ENCODE measurements around the gene LRP6. TPM values are rescaled to one million over a fixed set of nuclear protein-coding genes. Genes with fewer than 3 reads are reported as not detected.

LRP6 gene
- polyA plus RNA-seq, 3 donors: 62.2 to 65.4 (median 64.8) TPM

Other genes with a start within 250 kb of the LRP6 start
- under 1 TPM; 0.40 to 0.75 (median 0.67) TPM for gene BCL2L14, start 196.1 kb downstream of the LRP6 start, polyA plus RNA-seq (ENCODE audit: insufficient read length in 3 of 3)
- gene MANSC1, start 83.2 kb upstream of the LRP6 start, polyA plus RNA-seq (ENCODE audit: insufficient read length in 3 of 3): 10 to 100 TPM; 25.2 to 30.1 (median 27.6) TPM
- gene BORCS5, start 90.0 kb upstream of the LRP6 start, polyA plus RNA-seq (ENCODE audit: insufficient read length in 3 of 3): 10 to 100 TPM in 1 of 3 donors, 1 to 10 TPM in 2; 8.6 to 10.3 (median 9.2) TPM